IPS-NIHi7 (cell line): ENCODE results near the gene KIAA0930.

ENCODE experiments used
- DNase-seq: peaks from one replicate; pipeline ENCODE4 v3.0.0; 2012; ENCODE audit warnings: mixed read lengths; ENCODE audit errors: extremely low spot score

The KIAA0930 gene

DNA sequence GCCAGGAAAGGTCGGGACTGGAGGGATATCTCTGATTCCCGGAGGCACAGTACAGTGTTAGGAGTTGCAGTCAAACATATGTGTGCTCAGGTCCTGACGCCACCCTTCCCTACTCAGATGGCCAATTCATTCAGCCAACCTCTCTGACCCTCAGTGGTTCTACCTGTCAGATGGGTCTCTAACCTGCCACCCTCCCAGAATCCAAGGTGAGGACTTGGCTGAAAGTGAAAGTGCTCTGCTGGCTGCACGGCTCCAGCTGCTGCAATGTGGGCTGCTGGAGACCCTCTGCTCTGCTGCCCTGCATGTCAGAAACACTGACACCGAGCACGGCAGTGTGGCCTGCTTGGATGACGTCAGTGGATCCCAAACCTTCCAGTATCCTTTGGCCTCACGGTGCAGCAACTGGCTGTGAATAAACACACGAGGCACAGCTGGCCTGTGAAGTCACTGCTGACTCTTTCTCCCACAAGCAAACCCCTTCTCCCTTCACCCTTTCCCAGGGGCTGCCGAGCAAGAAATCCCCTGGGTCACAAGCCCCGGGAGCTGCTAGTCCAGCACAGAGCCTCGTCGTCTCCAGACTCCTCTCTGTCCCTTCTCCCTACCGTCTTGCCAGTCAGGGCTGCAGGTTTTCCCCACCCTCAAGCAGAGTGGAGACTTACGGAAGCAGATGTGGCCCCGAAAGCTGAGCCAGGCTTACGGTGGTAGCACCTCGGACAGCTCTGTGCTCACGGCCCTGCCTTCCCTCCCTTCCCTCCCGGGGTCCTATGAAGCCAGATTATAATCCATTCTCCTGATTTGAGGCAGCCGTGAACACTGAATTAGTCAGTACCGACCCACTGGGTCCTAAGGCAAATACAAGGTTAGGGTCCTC lies 24.3 kb downstream of the KIAA0930 start:
- DNase-seq: peak; percentile 73

DNA sequence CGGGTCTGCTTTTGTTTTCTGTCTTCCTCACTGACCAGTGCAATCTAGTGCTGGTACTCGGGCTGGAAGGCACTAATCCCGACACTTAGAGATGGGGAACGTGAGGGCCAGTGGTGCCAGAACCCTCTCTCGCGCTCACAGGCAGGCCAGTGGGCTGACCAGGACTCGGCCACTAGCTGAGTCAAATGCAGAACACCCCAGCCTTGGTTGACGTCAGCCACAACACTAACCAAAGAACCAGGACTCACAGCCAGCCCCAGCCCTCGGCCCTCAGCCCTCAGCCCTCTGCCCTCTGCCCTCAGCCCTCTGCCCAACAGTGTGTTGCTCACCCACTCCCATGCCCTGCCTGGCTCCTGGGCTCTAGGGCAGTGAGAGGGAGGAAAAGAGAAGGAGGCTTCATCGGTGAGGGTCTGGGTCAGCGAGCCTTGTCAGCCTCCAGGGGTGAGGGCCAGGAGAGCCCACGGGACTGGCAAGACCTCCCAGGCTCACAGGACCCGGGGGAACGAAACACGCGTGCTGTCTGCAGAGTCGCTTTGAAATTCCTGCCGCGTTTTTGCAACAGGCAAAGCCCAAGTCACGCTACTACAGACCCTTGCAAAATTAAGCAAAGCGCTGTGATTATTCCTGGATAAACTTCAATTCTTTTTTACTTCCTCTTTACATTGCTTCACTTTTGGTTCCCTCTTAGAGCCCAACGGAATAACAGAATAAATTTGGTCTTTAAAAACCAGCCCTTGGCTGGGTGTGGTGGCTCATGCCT lies 27.5 kb downstream of the KIAA0930 start:
- DNase-seq: no peak

DNA sequence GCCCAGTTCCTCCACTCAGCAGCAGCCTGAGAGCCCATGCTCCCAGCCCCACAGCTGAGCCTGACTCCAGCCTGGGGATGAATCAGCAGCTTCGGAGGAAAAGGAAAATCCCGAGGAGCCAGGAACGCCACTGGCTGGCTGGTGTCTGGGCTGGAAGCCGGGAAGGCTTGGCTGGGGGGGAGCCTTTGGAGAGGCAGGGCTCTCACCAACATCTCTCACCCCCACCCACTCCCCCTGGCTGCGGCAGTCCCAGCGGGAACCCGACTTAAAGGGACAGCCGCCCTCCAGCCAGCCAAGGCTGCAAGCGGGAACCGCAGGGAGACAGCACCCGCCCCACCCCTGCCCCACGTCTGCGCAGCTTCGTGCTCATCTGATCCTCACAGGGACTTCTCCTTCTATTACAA lies 28.4 kb downstream of the KIAA0930 start:
- DNase-seq: peak; percentile 61

DNA sequence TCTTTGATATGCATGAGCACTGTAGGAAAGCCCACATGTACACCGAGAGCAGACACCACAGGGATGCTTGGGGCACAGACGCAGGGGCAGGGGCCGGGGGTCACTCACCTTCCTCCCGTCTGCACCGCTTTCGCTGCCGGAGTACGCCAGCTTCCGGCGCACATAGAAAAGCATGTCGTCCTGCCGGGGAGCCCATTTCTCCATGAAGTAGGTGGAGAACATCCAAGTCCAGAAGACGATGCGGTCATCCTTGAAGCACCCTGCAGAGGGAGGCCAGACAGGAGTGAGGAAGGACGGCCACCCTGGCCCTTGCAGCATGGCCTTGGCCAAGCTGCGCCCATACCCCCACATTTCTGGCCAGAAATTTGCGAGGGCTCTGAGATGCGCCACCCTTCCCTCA lies 28.8 kb downstream of the KIAA0930 start:
- no peak for DNase-seq

DNA sequence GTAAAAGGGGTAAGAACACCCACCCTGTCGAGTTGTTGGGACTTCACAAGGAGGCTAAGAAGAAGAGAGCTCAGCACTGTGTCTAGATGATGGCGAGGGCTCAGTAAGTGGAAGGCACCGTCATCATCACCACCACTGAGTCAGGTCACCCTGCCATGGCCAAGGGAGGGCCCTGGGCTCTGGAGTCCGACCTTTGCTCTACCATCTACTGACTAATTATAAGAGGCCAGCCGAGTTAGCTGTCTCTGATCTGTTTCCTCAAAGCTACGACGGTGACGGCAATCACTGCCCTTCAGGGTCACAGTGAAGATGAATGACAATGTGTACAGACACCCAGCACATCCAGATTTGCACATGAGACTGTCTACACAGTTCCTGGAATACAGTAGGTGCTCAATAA lies 29.3 kb downstream of the KIAA0930 start:
- DNase-seq: no peak

DNA sequence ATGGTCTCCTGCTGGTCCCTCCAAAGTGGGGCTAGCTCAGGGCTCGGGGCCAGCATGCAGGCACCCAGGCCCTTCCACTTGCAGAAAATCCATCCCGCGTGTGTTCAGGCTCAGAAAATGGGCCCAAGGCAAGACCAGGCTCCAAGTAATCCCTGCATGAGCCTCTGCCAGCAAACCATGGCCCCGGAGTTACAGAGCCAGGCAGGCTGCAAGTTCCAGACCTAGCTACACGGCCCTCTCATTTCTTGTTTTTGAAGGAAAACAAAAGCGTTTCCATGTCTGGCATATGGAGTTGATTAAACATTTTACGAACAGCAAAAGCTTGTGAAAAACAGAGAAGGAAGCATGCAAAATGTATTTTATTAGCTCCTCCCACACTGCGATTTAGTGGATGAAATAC lies 29.7 kb downstream of the KIAA0930 start:
- DNase-seq: no peak

DNA sequence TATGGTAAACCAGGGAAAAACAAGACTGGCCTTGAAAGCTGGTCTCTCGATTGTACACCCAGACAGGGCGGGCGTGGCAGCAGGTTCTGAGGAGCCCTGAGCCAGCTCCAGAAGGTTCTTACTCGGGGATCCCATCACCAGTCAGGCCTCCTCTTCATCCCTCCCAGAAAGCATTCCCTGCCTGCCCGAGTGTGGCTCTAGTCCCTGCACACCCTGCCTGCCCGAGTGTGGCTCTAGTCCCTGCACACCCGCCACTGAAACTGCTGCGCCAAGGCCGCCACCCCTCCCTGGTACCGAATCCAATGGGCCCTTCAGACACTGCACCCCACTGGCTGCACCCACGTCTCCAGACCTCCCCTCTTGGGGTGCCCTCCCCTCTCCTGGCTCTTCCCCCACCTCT lies 30.1 kb downstream of the KIAA0930 start:
- DNase-seq: no peak

DNA sequence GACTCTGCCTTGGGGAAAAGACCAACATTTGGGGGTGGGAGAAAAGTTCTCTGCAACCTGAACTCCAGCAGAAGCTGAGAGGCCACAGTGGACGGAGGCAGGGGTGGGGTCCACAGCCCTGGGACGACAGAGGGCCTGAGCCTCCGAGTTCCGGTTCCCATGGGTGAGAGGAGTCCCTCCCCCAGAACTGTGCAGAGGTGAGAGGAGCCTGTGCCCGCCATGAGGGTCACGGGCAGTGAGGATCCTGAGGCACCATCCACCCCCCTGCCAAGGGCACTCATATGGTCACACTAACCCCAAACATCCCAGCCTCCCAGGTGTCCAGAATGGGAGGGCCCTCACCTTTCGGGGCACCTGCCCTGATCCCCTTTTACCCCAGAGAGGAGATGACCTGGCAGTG lies 30.5 kb downstream of the KIAA0930 start:
- no peak for DNase-seq

DNA sequence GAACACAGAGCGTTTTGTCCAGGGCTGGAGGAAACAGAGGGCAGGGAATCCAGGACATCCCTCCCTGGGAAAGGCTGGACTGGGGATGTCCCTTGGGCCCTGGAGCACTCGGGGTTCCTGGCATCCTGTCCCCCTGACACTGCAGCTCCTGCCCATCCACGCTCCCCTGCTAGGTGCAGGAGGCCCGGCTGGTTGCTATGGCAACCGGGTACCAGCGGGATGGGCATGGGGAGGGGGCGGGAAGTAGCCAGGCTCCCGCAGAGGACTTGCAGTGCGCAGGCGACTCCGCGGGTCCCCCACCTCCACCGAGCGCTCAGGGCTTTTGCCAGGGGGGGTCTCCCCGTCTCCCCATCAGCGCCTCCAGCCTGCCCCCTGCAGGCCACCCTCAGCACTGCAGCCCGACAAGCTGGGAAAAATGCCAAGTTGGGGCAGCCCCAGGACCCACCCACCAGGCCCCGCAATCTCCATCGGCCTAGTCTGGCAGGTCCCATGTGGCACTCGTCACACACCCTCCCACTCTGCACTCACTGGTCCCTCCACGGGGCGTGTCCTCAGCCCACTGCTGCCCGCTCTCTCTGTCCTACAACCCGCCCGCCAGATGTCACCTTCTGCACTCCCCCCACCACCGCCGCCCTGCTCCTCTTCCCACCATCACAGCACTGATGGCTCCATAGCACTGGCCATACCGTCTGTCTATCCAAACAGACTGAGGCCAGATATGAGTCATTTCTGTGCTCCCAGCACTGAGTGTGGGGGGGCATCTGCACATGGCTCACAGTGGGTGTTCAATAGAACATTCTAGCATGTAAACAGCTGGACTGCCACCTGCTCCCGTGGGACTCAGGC lies 31.5 kb downstream of the KIAA0930 start:
- peak; percentile 69 for DNase-seq

DNA sequence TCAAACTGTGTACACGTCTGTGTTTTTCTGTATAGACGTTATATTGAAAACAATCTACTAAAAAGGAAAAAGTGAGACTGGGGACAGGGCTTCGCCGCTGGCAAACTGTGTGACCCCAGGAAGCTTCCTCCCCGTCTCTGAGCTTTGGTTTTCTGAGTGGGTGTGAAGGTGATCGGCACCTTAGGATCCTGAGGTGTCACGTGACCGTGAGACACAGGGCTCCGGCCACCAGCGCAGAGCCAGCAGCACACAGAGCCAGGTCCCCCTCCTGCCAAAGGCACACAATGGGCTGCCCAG lies 32.0 kb downstream of the KIAA0930 start:
- DNase-seq: no peak

DNA sequence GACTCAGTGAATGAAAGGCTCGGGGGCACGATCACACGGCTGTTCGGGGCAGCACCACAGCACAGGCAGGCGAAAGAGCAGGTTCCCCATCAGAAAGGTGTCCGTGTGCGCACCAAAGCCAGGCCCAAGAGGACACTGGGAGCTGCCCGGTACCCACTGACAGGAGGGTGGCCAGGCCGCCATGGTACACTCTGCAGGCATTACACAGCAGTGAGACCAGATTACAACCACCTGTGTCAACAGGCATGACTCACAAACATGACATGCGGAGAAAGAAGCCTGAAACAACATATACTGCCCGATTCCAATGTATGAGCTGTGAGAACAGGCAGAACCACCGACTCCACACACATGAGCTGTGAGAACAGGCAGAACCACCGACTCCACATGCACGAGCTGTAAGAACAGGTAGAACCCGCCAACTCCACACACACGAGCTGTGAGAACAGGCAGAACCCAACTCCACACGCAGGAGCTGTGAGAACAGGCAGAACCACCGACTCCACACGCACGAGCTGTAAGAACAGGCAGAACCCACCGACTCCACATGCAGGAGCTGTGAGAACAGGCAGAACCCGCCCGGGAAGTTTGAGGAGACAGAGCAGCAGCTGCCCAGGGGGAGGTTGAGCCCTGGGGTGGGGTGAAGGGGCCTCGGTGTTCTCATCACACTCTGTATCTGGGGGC lies 32.6 kb downstream of the KIAA0930 start:
- no peak for DNase-seq

DNA sequence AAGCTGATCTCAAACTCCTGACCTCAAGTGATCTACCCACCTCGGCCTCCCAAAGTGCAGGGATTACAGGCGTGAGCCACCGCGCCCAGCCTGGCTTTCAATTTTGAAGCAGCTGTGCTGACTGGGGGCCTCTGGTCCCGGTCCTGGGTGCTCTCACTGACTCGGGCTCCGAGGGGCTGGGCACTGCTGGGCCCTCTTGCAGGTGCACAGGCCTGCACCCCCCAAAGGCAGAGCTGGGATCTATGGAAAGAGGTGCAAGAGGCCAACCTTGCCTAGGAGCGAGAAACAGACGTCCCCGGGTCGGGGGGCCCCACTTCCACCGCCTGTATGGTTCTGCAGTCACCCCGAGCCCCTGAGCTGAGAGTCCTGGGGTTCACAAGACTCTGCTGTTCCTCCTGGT lies 33.2 kb downstream of the KIAA0930 start:
- DNase-seq: no peak

DNA sequence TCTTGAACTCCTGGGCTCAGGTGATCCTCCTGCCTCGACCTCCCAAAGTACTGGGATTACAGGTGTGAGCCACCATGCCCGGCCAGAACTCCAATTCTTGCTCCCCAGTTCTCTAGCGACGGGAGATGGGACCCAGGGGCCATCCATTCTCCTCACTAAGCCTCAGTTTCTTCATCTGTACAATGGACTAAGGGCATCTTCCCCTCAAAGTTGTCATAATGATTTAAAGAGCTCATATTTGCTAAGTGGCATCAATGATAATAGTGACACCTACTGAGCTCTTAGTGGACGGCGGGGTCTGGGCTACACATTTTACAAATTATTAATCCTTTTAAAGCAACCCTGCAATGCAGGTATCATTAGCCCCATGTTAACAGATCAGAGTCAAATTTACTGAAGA lies 34.5 kb downstream of the KIAA0930 start:
- no peak for DNase-seq

DNA sequence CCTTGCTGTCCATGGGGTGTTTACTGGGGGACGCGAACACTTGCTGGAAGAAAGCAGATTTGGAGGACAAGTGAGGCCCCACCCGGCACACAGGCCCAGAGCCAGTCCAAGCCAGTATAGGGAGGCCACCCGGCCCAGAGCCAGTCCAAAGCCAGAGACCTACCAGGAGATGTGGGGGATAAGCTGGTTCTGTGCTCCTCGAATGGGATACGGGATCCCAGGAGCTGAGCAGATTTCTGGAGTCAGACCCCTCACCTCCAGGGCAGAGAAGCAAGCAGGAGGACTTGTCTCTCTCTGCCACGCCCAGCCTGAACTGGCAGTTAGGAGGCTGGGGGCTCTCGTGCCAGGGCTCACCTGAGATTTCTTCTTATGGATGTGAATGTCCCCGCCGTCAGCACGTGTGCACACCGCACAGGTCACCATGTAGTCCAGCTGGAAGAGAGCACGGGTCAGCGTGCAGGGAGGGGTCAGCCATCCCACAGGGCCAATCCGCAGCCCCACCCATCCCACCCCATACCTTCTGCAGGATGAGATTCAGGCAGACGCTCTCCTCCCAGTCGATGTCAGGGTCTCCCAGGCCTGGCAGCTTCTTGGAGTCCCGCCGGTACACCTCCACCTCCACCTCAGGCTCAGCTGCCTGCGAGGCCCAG lies 35.3 kb downstream of the KIAA0930 start:
- DNase-seq: no peak

DNA sequence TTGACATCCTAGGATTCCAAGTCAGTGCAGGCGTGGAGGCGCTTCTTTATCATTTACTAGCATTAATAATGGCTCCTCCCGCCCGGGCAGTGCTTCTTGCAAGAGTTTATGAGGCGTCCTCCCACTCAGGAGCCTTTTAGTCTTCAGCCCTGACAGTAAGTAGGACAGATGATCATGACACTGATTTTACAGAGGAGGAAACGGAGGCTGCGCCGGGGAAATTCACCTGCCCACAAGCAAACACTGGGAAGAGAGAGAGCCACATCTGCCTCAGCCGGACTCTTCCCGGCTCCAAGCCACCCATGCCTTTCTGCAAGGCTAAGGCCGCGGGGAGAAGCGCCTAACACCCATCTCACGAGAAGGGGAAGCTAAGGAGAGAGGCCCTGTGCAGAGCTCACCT lies 35.9 kb downstream of the KIAA0930 start:
- DNase-seq: no peak

DNA sequence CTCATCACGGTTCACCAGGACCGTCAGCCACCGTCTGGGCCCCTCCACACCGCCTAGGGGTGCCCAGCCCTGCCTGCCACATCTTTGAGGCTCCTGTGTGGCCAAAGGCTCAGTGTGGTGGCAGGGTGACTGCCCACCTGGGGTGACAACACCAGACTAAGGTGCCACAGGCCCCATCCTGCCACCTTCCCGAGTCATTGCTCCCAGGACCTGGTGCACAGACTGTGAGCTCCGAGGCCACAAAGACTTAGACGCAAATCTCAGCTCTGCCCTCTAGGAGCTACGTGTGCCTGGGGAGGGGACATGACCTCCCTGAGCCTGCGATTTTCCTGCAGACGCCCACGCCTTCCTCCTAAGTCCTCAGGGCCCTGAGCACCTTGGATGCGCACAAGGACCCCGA lies 36.5 kb downstream of the KIAA0930 start:
- DNase-seq: no peak

DNA sequence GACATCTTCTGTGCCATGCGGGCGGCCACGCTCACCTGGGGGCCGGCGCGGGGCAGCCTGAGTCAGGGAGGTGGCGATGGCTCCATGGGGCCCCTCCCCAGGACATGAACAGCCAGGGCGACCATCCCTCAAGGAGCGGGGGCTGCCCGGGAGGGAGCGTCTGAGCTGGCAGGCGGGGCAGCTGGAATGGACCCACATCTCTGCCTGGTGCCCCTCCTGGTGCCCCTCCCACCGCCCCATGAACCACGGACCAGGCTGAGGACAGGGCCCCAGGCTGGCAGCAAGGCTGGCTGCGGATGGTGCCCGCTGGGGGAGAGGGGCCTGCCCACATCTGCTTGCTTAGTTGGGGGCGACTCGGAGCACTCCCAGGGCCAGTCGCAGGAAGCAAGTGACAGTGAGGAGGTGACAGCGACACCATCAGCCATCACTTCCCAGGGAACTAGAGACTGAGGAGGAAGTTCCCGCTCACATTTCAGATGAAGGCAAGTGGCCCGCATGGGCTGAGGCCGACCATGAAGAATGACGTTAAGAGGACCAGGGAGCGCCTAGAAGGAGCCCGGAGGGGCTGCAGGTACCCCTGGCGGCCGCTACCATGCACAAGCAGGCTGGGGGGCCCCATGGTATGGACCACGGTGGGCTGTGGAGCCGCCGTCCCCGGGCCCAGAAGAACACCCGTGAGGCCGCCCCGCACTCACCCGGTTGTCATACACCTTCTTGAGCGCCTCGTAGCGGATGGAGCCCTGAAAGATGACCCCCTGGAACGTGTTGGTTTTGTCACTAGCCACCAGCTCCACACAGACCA lies 37.3 kb downstream of the KIAA0930 start:
- DNase-seq: no peak

DNA sequence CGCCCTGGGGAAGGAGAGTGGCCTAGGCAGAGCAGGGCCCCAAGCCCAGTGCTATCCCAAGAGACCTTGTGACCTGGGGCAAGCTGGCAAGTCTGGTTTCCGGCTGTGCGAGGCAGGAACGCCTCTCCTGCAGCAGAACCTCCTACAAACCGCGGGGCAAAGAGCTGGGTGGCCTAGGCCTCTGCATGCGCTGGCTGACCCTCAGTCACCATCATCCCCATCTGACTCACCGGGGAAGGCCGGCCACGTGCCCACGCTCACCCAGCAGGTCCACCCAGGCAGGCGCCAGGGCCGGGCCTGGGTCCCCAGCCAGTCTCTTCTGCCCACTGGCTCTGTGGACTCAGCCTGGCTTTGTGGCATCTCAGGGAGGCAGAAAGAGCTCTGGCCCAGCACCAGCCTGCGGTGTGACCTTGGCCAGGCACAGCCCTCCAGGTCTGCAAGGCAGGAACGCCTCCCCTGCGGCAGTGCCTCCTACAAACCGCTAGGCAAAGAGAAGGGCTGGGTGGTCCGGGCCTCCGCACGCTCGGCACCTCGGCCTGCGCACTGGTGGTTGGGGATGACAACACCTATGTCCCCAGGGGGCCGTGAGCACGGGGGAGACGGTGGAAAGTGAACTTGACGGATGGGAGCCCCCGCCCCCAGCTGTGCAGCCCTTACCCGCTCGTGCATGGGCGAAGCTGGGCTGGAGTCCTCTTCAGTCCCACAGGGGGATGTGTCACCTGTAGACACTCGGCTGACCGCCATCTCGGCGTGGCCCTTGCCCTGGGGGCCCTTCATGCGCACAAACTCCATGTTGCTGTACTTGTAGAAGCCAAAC lies 38.2 kb downstream of the KIAA0930 start:
- DNase-seq: no peak

DNA sequence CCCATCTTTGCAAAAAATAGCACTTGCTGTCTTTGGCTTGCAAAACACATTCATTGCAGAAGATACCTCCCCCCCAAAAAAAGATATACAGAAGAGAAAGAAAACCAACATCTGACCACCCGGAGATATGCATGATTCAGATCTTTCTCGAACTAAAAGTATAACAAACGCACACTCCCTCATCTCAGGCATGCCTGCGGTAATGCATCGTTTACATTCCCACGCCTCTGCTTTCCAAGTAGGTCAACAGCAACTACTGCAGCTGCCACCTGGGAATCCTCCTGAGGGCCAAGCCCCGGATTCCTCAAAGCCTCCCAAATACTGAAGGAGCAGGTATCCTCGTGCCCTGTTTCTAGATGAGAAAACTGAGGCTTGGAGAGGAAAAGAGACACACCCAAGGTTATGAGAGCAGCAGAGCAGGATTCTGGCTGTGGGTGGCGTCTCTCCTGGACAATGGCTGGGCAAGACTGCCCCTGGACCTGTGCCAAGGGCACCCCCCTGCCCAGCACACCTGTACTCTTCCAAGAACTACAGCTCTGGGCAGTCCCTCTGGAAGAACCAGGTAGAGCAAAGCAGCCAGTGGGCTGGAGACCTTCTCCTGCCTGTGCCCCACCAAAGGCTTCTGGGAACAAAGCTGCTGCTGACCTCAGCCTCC lies 38.9 kb downstream of the KIAA0930 start:
- DNase-seq: no peak
